Endothelial cell of umbilical vein (primary cell): ENCODE data around the gene LOXHD1. TPM values are rescaled to one million over a fixed set of nuclear protein-coding genes. Genes with fewer than 3 reads are reported as not detected.

Experiments used
- BruUV-seq: library from RNA; stranded (reverse); fragments of 400-500 nt; replicated peaks from 2 replicates; lab custom pipeline; 2021; lab: Mats Ljungman, UMichigan
- CTCF ChIA-PET: fragments of 300-600, 350-600 bp; sonication (Branson Sonifier 250); formaldehyde crosslinking; loops from one replicate; lab custom pipeline; 2021; ENCODE audit warnings: antibody characterized with exemption, inconsistent platforms; lab: Charles Lee
- POLR2A ChIA-PET: fragments of 300-600, 350-600 bp; sonication (Branson Sonifier 250); formaldehyde crosslinking; loops from one replicate; lab custom pipeline; 2021; ENCODE audit warnings: antibody characterized with exemption, inconsistent platforms; lab: Charles Lee
- DNase-seq: peaks from one replicate; pipeline ENCODE4 v3.0.0-alpha.2; 2011; ENCODE audit warnings: low read depth, low spot score
- FAIRE-seq: peaks from 2 replicates; lab custom pipeline; 2011; peaks lifted over from hg19 to GRCh38; lab: Jason Lieb, UNC
- H2AFZ ChIP-seq: 2 replicates; pipeline ENCODE4 v1.6.0; 2012; ENCODE audit warnings: low read depth, low read length, control low read depth, inconsistent platforms
- H3K27ac ChIP-seq: 2 replicates; pipeline ENCODE4 v1.5.1; 2011; ENCODE audit warnings: low read depth, mild to moderate bottlenecking, control low read depth, low read length, moderate library complexity; ENCODE audit not compliant: insufficient read depth
- H3K27me3 ChIP-seq, 2 experiments: 2 replicates each; pipeline versions ENCODE4 v1.6.0 to v1.6.1; 2011; ENCODE audit warnings: low read length in 2 of 2, mixed read lengths in 1 of 2; ENCODE audit not compliant: control insufficient read depth in 2 of 2, insufficient read depth in 2 of 2
- H3K36me3 ChIP-seq, 2 experiments: 2 replicates in 1 of 2; 3 replicates in 1 of 2; pipeline ENCODE4 v1.5.1; 2011; ENCODE audit warnings: low read length in 2 of 2, mild to moderate bottlenecking in 1 of 2, moderate library complexity in 1 of 2; ENCODE audit not compliant: control insufficient read depth in 2 of 2, insufficient read depth in 2 of 2; ENCODE audit errors: extremely low read depth in 1 of 2
- H3K4me1 ChIP-seq: 3 replicates; pipeline ENCODE4 v1.5.1; 2011; ENCODE audit warnings: mild to moderate bottlenecking, low read length; ENCODE audit not compliant: control insufficient read depth, insufficient read depth; ENCODE audit errors: extremely low read depth
- H3K4me2 ChIP-seq: 2 replicates; pipeline ENCODE4 v1.6.1; 2011; ENCODE audit warnings: low read length, control low read depth, mixed read lengths; ENCODE audit not compliant: insufficient read depth
- H3K4me3 ChIP-seq, 3 experiments: fragments of 200-600 bp in 1 of 3; sonication (generic), shearing (Covaris generic) in 1 of 3; replicated peaks in 1 of 3; 2 replicates each; pipeline ENCODE4 v1.5.1; 2011 to 2016; ENCODE audit warnings: control low read depth in 3 of 3, low read length in 3 of 3, mild to moderate bottlenecking in 2 of 3, inconsistent platforms in 1 of 3, low read depth in 1 of 3, moderate library complexity in 1 of 3; ENCODE audit not compliant: insufficient read depth in 1 of 3
- H3K79me2 ChIP-seq: 2 replicates; pipeline ENCODE4 v1.6.0; 2012; ENCODE audit warnings: low read length, inconsistent platforms; ENCODE audit not compliant: control insufficient read depth, insufficient read depth
- H3K9ac ChIP-seq: replicated peaks from 2 replicates; pipeline ENCODE3; 2011; ENCODE audit warnings: low read length, control low read depth; ENCODE audit not compliant: insufficient read depth; ENCODE audit errors: extremely low read depth
- H3K9me1 ChIP-seq: replicated peaks from 3 replicates; pipeline ENCODE4 v1.6.0; 2011; ENCODE audit warnings: mild to moderate bottlenecking, low read length; ENCODE audit not compliant: control insufficient read depth, insufficient read depth; ENCODE audit errors: extremely low read depth
- H3K9me3 ChIP-seq: replicated peaks from 2 replicates; pipeline ENCODE4 v1.5.1; 2012; ENCODE audit warnings: low read length, inconsistent platforms; ENCODE audit not compliant: control insufficient read depth, insufficient read depth
- H4K20me1 ChIP-seq: replicated peaks from 2 replicates; pipeline ENCODE3; 2011; ENCODE audit warnings: mild to moderate bottlenecking, low read length; ENCODE audit not compliant: control insufficient read depth, insufficient read depth; ENCODE audit errors: extremely low read depth
- CTCF ChIP-seq, 2 donors: IDR thresholded peaks; 1 replicate in 1 of 2; 2 replicates in 1 of 2; pipeline ENCODE4 v1.5.1; 2011; ENCODE audit warnings: low read length in 2 of 2, mild to moderate bottlenecking in 2 of 2, moderate library complexity in 2 of 2, control low read depth in 1 of 2, inconsistent platforms in 1 of 2, low read depth in 1 of 2; ENCODE audit not compliant: insufficient read depth in 1 of 2; ENCODE audit errors: extremely low read depth in 1 of 2
- EZH2 ChIP-seq: IDR thresholded peaks from 2 replicates; pipeline ENCODE4 v1.6.1; 2012; ENCODE audit warnings: borderline replicate concordance, low read depth, mild to moderate bottlenecking, moderate library complexity, low read length, inconsistent platforms; ENCODE audit not compliant: severe bottlenecking
- FOS ChIP-seq: IDR thresholded peaks from 2 replicates; pipeline ENCODE4 v1.6.1; 2011; ENCODE audit warnings: mild to moderate bottlenecking, low read length, moderate library complexity, borderline replicate concordance; ENCODE audit not compliant: insufficient read depth
- GATA2 ChIP-seq: IDR thresholded peaks from 2 replicates; pipeline ENCODE4 v1.7.0; 2011; ENCODE audit warnings: low read depth, mild to moderate bottlenecking, moderate library complexity, mixed read lengths, low read length; ENCODE audit not compliant: insufficient read length, insufficient read depth
- JUN ChIP-seq: IDR thresholded peaks from 2 replicates; pipeline ENCODE4 v1.6.1; 2011; ENCODE audit warnings: borderline replicate concordance, low read depth; ENCODE audit not compliant: insufficient read length, insufficient read depth
- MAX ChIP-seq: IDR thresholded peaks from 2 replicates; pipeline ENCODE4 v1.6.1; 2011; ENCODE audit not compliant: insufficient read depth, insufficient read length
- MYC ChIP-seq: IDR thresholded peaks from one replicate; pipeline ENCODE4 v1.6.1; 2011; ENCODE audit warnings: mild to moderate bottlenecking, low read depth, low read length
- POLR2A ChIP-seq: IDR thresholded peaks from 2 replicates; pipeline ENCODE4 v1.6.1; 2012; ENCODE audit warnings: low read depth, mild to moderate bottlenecking, control low read depth, low read length
- POLR2AphosphoS5 ChIP-seq: IDR thresholded peaks from 2 replicates; pipeline ENCODE4 v1.6.1; 2012; ENCODE audit warnings: low read depth, mild to moderate bottlenecking, control low read depth, low read length, moderate library complexity; ENCODE audit not compliant: insufficient read depth
- dilution Hi-C: fragments of 300-500 bp; cut with MboI; formaldehyde crosslinking; loops from one replicate; pipeline ENCODE4 v1.15.0; 2019; ENCODE audit warnings: low sequenced_read_pairs; ENCODE audit not compliant: extremely low pct_ligation_motif_present
- intact Hi-C: fragments of 100-400 bp; cut with micrococcal nuclease; formaldehyde crosslinking; loops from one replicate; pipeline ENCODE4 v1.10.0; 2022
- polyA plus RNA-seq, 4 experiments: library from polyadenylated mRNA; depleted of rRNA in 3 of 4; stranded (reverse) in 3 of 4; unstranded in 1 of 4; fragments of >200 nt; gene quantifications; 2 replicates each; pipeline versions ENCODE4 v1.2.1 to v1.2.3, GENCODE V29; 2011 to 2012; ENCODE audit warnings: missing spikeins in 1 of 4
- total RNA-seq: library from RNA; stranded (reverse); gene quantifications from 2 replicates; pipeline ENCODE4 v1.2.3, GENCODE V29; 2021

The LOXHD1 gene
- total and polyA plus RNA-seq, 2 donors (not counting 3 experiments of a cell fraction or from before 2014, with no cell fraction given): not detected

GRCh38 chr18:46574743-46575115 is 82.3 kb downstream of the LOXHD1 start:
- no peak overlapping the region for H3K9ac ChIP-seq
- H3K4me1 ChIP-seq: no peaks in the 10 kb centered on the region
- intact Hi-C loops (no loop called here), dilution Hi-C loops (no loop called here)
- no peaks in the 10 kb centered on the region for H3K36me3 ChIP-seq
- no peak overlapping the region for H3K4me2 ChIP-seq
- H3K9me3 ChIP-seq: no peaks in the 10 kb centered on the region
- ChIA-PET POLR2A (no interaction called here), CTCF (no interaction called here)
- no peak for TF ChIP-seq GATA2
- no peak for TF ChIP-seq EZH2
- TF ChIP-seq JUN: no peak
- no peak for TF ChIP-seq MYC
- TF ChIP-seq CTCF (IDR thresholded peaks at IDR 0.05; ENCODE audit: extremely low read depth in 1 of 2, insufficient read depth in 1 of 2, low read depth in 1 of 2, low read length in 2 of 2): no peak
- TF ChIP-seq MAX: no peak
- TF ChIP-seq POLR2A: no peak
- TF ChIP-seq POLR2AphosphoS5: no peak
- no peak for TF ChIP-seq FOS
- H4K20me1 ChIP-seq: no peaks in the 10 kb centered on the region
- H3K27me3 ChIP-seq: no peaks in the 10 kb centered on the region
- BruUV-seq: no TSS peak
- DNase-seq (no peak), FAIRE-seq (no peak)
- H3K9me1 ChIP-seq: no peaks in the 10 kb centered on the region
- no peaks in the 10 kb centered on the region for H3K79me2 ChIP-seq
- H3K4me3 ChIP-seq: no peak overlapping the region
- H3K27ac ChIP-seq: no peak overlapping the region
- H2AFZ ChIP-seq: no peak overlapping the region
